ENCODE measurements around the gene HIKESHI.
"Not testable (repeated sequence)": the region's sequence is repeated elsewhere in the genome, so short reads cannot be mapped to it uniquely, and the experiment has no call there.

HIKESHI gene

DNA sequence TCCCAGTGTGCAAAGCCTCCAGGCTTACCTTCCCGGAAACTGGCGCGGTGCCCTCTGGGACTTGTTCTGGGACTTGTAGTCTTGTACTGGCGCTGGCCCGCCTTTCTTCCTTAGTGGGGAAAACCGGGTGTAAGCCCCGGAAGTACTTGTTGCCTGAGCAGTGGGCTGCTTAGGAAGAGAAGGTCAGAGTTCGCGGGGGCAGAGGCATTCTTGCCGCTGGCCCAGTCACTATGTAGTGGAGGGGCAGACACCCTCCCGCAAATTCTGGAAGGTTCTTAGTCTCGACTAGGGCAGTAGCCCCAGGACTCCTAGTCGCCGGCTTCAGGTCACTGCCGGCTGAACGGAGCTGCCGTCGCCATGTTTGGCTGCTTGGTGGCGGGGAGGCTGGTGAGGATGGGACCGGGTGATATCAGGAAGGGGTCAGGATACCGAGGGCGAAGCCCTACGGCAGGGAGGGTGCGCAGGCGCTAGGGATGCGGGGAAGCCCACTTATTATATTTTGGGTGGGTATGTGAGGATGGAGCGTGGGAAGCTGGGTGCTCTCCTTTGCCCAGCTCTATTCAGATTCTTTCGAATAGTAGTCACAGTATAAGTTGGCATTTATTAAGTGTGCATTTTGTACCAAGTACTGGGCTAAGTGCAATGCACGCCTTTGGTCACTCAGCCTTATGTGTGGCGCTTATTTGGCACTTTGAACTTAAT is at the start of gene HIKESHI:
HIKESHI (plus strand) TSS at position 149 of the 702 bp plus-strand sequence; CDS start at position 358, 209 bp downstream.
- DNase-seq (ENCODE audit: low read depth): peak; percentile 89

- DNase-seq (ENCODE audit: low read depth): no peak
Observed at GRCh38 chr11:86255896-86256295, 46.1 kb upstream of the HIKESHI start.

DNA sequence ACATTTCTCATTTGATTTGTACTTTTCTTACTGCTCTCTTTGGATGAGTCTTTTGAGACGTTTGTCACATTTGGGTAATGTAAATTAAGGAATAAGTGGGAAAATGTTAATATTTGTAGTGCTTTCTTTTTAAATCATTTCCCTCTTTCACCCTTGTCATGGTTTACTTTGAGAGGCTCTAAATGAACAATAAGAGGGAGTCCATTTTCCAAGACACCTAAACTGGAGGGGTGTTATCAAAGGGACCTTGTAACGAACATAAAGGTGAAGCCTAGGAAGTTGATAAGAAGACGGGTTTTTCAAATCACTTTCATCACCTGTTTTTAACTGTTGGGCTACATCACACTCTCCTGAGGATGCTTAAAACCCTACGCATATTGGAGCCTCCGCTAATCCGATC is 45.4 kb upstream of the HIKESHI start:
- no peak for DNase-seq (ENCODE audit: low read depth)

- DNase-seq (ENCODE audit: low read depth): no peak
Observed at GRCh38 chr11:86257446-86257845, 44.6 kb upstream of the HIKESHI start.

- no peak for DNase-seq (ENCODE audit: low read depth)
Observed at GRCh38 chr11:86259730-86260129, 42.3 kb upstream of the HIKESHI start.

DNA sequence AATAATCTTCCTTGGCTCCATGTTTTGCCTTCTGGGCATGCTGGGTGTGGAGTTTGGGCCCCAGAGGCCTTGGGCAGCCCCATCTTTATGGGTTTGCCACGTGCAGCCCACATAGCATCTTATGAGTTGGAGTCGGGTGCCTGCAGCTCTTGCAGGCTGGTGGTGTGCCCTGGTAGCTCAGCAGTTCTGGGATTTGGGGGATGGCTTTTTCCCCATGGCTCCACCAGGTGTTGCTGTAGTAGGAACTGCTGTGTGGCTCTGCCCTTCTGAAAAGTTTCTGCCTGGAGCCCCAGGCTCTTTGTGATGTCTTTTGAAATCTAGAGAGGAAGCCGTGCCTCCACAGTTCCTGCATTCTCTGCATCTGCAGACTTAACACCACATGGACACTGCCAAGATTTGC is 40.7 kb upstream of the HIKESHI start:
- no peak for DNase-seq (ENCODE audit: low read depth)

DNA sequence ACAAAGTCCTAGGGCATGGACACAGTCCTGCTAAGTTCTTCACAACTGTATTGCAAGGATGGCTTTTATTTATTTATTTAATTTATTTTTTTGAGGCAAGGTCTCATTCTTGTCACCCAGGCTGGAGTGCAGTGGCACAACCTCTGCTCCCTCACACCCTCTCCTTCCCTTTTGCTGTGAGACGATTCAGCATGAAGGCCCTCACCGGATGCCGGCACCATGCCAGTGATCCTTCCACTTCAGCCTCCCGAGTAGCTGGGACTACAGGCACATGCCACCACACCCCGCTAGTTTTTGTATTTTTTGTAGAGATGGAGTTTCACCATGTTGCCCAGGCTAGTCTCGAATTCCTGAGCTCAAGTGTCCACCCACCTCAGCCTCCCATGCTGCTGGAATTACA is 39.7 kb upstream of the HIKESHI start:
- no peak for DNase-seq (ENCODE audit: low read depth)

- no peak for DNase-seq (ENCODE audit: low read depth)
Observed at GRCh38 chr11:86264649-86265048, 37.4 kb upstream of the HIKESHI start.

- DNase-seq (ENCODE audit: low read depth): no peak
Observed at GRCh38 chr11:86265194-86265593, 36.8 kb upstream of the HIKESHI start.

- no peak for DNase-seq (ENCODE audit: low read depth)
Observed at GRCh38 chr11:86269645-86270044, 32.4 kb upstream of the HIKESHI start.

- no peak for DNase-seq (ENCODE audit: low read depth)
Observed at GRCh38 chr11:86274503-86274902, 27.5 kb upstream of the HIKESHI start.

DNA sequence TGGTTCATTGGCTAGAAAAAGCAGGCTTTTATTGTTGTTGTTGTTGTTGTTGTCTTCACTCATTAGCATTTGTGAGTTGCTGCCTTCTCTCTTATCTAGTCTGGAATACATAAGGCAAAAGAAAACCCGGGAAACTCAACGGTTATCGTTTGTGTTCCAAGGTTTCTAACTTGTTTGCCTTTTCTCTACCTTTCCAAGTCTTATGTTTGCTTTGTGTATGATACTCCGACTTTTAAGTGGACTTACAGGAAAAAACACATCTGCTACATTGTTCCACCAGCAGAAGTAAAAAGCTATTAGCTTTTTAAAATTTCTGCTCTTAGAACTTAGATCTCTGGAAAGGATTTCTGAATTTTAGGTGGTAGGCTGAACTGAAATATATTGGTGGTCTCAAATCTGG is 27.0 kb upstream of the HIKESHI start:
- DNase-seq (ENCODE audit: low read depth): no peak

DNA sequence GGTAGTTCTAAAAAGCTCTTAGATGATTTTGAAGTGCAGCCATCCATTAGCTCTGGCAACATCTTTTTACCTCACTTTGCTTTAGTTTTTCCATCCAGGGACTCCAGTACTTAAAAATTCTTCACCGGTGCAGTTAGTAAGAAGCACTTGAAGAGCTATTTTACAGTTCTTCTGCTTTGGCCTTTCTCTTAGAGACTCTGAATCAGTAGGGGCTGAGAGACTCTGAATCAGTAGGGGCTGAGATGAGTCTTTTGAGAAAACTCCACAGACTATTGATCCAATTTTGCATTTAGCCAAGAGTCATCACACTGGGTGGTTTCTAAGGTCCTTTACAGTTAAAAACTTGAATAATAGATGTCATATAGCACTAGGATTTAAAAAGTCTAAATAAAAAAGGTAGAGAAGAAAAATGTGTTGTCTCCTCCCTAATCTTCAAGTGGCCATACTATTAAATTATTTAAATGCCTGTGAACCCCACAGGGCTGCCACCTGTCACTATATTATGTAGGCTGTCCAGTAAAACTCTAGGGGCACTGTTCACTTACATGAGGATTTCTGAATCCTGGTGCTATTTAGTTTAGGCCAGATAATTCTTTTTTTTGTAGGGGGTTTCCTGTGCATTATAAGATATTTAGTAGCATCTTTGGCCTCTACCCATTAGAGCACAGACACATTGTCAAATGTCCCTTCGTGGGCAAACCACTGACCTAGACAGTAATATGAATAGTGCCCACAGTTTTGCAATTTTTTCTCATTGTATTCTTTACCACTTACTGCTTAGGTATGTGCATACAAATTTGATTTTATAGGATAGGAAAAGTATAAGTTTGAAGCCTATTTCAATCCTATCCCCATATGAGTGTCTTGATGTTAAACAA is 26.3 kb upstream of the HIKESHI start:
- no peak for DNase-seq (ENCODE audit: low read depth)

DNA sequence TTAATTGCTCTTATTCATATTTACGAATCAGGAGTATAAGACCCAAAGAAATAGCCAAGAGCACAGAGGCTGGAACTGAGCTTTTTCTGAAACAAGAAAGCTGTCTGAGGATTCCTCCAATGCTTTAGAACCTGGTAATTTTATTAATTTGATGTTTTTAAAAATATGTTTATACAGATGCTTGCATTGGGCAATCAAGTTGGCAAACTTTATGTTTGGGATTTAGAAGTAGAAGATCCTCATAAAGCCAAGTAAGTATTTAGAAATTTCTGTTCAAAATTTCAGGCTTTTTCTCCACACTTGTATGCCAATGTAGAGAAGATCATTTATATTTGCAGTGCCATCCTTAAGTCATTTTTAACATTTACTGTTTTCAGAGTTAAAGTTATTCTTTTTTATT is 24.3 kb upstream of the HIKESHI start:
- no peak for DNase-seq (ENCODE audit: low read depth)

DNA sequence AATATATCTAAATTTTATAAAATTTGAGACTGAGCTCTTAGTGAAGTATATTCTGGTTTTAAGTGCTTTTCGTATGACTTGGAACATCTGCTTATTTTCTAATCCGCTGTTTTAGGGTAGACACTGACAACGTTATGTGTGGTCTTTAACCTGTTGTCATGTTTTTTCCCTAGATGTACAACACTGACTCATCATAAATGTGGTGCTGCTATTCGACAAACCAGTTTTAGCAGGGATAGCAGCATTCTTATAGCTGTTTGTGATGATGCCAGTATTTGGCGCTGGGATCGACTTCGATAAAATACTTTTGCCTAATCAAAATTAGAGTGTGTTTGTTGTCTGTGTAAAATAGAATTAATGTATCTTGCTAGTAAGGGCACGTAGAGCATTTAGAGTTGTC is 23.8 kb upstream of the HIKESHI start:
- DNase-seq (ENCODE audit: low read depth): no peak

DNA sequence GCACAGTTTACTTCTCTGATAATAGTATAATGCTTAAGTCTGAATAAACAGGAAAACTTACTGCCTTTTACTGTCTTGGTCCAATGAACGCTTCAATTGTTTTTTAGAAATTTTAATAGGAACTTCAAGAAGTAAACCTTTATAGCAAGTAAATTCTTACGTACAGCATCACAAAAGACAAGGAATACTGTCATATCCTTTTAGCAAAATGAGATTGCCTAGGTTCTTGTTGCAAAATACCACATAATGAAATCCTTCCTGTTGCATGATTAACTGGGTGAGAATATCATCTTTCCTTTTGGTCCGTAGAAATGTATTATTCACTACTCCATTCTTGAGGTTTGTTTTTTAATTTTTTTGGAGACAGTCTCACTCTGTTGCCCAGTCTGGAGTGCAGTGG is 22.3 kb upstream of the HIKESHI start:
- no peak for DNase-seq (ENCODE audit: low read depth)

- DNase-seq (ENCODE audit: low read depth): no peak
Observed at GRCh38 chr11:86287468-86287796, 14.6 kb upstream of the HIKESHI start.

GRCh38 chr11:86288776-86289507 is 13.1 kb upstream of the HIKESHI start:
- no peak for DNase-seq (ENCODE audit: low read depth)

DNA sequence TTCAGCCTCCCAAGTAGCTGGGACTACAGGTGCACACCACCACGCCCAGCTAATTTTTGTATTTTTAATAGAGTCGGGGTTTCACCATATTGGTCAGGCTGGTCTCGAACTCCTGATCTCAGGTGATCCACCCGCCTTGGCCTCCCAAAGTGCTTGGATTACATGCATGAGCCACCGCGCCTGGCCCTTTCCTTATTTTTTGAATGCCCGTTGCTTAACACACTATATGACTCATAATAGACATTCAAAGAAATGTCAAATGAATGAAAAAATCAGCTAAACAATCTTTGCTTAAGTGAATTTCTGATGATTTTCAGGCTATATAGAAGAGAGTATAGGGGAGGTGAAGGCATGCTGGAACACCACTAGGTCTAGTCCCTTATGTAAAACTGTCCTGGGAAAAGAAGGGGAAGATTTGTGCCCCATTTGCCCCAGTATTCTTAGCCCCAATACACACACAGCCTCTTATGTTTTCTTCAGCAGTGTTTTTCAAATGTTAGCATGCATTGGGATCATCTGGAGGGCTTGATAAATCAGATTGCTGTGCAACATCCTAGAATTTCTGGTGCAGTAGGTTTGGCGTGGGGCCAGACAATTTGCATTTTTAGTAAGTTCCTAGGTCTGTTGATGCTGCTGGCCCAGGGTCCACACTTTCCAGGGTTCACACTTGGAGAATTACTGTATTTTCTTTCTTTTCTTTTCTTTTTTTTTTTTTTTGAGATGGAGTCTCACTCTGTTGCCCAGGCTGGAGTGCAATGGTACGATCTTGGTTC is 12.3 kb upstream of the HIKESHI start:
- DNase-seq (ENCODE audit: low read depth): not testable (repeated sequence)

GRCh38 chr11:86291466-86292262 is 10.4 kb upstream of the HIKESHI start:
- peak; percentile 32 for DNase-seq (ENCODE audit: low read depth)

DNA sequence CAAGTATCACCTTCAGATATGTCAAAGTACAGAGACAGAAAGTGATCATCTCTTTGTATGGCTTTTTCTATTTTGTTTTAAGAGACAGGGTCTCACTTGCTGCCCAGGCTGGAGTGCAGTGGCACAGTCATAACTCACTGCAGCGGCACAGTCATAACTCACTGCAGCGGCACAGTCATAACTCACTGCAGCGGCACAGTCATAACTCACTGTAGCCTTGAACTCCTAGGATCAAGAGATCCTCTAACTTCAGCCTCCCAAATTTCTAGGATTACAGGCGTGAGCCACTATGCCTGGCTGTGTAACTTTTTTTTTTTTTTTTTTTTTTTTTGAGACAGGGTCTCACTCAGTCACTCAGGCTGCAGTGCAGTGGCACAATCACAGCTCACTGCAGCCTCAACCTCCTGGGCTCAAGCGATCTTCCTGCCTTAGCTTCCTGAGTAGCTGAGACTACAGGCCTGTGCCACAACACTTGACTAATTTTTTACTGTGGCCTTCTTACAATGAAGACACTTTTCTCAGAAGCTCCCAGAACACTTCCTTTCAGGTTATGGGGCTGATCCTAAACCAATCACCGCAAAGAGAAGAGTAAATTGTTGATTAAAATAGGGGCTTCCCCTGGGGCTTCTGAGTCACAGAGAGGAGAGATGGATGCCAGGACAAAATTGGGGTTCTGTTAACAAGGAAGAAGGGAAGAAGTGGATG is 9.0 kb upstream of the HIKESHI start:
- DNase-seq (ENCODE audit: low read depth): peak; percentile 17

Measured in T-helper 22 cell (primary cell).